HG03378 (cell line): Measurements from ENCODE around the gene WNT9A.

ENCODE experiments used
- ATAC-seq: cut with Tn5 transposase; IDR thresholded peaks from one replicate; pipeline ENCODE4 v1.9.1; 2021; ENCODE audit warnings: mild to moderate bottlenecking, moderate library complexity; ENCODE audit not compliant: unreplicated experiment

Gene WNT9A

GRCh38 chr1:227898502-227899140 is 49.1 kb downstream of the WNT9A start:
- no peak for ATAC-seq

DNA sequence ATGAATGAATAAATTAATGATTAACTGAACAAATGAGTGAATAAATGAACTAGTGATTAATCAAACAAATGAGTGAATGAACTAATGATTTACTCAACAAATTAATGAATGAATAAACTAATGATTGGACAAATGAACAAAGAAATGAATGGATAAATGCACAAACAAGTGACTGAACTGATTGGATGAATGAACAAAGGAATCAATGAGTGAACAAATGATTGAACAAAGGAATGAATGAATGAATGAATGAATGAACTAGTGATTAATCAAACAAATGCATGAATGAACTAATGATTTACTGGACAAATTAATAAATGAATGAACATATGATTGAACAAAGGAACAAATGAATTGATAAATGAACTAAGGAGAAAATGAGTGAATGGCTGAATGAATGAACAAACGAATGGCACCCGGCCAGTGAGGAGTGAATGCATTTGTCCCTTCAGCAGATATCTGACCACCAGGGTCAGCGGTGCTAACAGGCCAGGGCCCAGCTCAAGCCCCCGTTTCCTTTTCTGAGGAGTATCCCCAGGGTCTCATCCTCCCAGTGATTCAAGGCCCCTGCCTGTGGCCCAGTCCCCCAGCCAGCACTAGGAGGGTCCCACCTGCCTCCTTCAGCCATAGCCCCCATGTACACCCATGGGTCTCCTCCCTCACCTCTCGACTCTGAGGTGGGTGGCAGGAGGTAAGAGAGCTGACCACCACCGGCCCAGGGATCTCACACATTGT is 49.9 kb downstream of the WNT9A start:
- no peak for ATAC-seq

- no peak for ATAC-seq
These were observed 50.7 kb downstream of the WNT9A start for GRCh38 chr1:227896710-227897655.

- ATAC-seq = no peak
These were observed 51.7 kb downstream of the WNT9A start for GRCh38 chr1:227895828-227896685.

DNA sequence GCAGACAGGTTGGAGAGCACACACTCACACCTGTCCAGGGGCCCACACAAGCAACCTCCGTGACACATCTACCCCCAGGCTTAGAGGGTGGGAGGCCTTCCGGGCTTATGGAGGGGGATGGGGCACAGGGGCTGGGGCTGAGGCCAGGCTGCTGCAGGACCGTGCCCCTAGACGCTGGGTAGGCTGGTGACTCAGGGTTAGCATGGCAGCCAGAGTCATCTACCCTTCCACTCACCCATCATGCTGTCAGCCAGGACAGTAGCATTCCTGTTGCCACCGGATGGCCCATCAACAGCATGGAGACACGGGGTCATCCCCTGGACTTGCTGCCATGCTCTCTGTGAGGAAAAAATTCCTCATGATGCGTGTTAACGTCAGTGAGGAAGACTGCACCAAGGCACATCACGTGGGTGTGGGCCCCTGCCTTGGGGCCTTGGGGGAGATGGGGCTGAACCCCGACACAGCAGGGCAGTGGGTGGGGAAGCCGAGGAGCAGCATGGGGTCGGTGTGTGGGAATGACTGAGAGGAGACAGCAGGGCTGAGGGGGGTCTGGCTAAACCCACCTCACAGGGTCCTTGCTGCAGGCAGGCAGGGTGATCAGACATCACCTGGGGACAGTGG is 52.8 kb downstream of the WNT9A start:
- ATAC-seq = no peak

GRCh38 chr1:227893949-227894721 is 53.6 kb downstream of the WNT9A start:
- no peak for ATAC-seq

DNA sequence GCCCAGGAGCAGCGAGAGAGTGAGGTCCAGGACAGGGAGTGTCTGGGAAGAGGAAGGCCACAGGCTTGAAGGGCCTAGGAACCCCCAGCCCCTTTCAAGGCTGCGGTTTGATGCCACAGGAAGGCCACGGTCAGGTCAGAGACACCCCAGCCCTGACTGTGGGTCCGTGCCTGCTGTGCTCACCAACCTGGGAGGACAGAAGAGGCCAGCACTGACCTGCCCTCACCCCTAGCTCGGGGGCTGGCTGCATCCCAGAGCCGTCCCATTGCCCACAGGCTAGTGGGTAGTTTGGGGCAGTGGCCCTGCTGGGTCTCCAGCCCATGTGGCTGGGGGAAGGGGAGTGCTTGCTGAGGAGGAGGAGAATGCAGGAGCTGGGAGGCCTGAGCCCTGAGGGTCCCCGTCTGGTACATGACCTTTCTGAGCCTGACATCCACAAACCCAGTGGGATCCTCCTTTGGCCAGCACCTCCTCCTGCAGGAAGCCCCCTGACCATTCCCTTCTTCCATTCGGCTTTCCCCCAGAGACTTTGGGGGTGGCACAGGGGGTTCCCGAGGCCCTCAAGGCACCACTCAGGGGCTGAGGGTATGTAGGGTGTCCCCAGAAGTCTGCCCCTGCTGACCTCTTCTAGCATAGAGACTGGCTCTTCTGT is 54.3 kb downstream of the WNT9A start:
- no peak for ATAC-seq

- no peak for ATAC-seq
These were observed 55.0 kb downstream of the WNT9A start for GRCh38 chr1:227892489-227893299.

- ATAC-seq = no peak
These were observed 55.7 kb downstream of the WNT9A start for GRCh38 chr1:227891955-227892488.

- no peak for ATAC-seq
These were observed 56.3 kb downstream of the WNT9A start for GRCh38 chr1:227891223-227891954.

DNA sequence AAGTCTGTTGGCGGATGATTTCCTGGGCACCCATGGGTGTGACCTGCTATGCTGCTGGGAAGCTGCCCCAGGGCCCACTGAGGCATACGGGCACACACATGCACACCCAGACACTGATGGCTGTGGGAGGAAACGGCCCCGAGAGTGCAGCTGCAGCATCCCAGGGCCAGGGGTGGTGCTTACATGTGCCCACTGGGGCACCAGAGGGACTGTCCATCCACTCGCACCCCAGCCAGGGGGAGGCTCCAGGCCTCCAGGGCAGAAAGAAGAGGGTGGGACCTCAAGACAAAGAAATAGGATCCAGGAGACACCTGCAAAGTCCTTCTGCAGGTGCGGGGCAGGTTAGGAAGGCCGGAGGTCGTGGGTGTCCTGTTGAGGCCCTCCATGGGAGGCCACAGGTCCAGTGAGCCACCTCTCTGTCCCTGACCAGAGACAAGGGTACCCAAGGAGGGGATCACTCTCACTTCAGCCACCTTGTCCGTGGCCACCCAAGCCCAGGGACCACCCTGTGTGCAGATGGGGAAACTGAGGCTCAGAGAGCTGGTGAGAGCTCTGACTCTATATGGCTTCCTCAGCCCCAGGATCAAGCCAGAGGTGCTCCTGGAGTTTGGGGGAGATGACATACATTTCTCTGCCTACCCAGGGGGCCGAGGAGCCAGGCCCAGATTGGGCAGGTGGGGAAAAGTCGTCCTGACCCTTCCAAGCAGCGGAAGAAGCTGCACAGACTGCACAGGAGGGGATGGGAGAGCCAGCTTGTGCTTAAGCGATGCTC is 57.1 kb downstream of the WNT9A start:
- ATAC-seq = no peak

DNA sequence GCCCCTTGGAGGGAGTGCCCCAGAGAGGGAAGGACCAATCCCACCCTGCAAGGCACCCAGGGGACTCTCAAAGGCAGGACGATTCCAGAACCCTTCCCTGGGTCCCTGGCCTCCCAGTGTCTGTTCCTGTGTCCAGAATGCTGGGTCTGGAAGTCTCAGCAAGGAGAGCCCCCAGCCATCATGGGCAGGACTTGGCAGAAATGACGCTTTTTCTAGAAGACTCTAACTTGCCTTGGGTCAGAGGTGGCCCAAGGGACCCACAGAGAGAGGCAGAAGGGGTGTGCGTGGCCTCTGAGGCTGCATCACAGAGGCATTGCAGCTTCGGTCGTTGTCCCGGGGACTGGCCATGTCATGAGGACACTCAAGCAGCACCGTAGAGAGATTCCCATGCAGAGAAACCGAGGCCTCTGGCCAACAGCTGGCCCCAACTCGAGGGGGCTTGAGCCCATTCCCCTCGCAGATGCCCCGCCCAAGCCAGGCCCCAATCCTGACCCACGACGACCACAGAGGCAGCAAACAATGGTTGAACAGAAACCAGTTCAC is 57.8 kb downstream of the WNT9A start:
- no peak for ATAC-seq

DNA sequence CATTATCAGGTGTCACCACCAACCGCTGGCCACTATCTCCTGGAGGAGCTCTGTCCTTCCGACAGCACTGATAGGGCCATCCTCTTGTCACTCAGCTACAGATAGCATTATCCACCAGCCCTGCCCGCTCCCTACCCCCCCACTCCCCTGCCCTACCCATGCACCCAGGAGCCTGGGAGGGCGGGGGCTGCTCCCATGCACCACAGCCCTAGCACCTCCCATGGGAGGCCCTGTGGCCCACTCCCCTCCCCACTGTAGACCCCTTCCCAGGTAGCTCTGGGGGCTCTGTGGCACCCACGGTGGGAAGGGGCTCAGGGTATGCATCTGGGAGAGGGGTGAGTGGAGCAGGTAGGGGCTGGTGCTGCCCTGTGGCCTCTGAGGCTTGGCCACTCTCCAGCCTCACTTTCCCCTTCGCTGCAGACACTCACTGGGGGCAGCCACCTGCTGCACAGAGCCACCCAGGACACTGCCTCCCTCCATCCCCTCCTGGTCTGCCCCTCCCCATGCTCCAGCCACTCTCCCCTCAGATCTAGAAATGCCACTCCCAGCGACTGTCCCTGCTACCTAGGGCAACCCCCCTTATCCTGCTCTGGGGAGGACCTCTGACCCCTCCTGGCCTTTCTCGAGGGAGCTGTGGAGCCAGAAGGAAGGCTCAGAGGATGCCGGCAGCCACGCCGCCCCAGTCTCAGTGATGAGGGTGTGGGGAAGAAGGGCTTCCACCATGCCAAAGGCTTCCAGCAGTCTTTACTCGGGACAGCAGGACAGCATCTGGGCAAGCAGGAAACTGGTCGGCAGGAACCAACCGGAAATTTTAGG is 58.5 kb downstream of the WNT9A start:
- no peak for ATAC-seq

DNA sequence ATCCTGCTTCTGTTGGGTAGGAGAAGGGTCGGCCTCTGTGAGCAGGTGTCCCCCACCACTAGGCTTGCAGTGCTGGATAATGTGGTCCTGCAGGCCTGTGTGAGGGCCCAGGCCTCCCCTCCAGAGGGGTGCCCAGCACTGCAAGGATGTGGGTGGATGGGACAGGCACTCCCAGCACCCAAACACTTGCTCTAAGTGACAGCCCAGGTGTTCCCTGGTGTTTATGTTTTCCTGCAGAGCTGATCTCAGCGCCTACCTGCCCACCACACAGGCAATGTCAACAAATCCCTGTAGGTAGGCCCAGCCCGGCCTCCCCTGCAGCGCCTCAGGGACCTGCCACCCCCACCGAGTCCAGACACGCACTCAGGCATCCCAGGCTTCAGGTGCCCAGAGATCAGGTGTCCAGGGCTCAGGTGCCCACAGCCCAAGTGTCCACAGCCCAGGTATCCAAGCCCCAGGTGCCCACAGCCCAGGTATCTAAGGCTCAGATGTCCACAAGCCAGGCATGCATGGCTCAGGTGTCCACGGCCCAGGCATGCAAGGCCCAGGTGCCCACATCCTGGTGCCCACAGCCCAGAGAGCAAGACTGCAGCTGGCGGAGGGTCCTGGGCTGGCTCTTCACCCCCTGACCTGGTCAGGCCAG is 59.2 kb downstream of the WNT9A start:
- ATAC-seq = no peak
